Measurements from ENCODE around the gene NBAS.

The NBAS gene

GRCh38 chr2:15599994-15600393 lies 38.9 kb upstream of the NBAS start:
- no peak for DNase-seq (ENCODE audit: low read depth, low spot score)
- ChIA-PET POLR2A (no interaction called here), CTCF (interaction anchor here (1.0 to 1.7 kb wide), 2 partner anchors 10 to 54 kb away, joined by 3 to 4 read pairs; no protein-coding TSS in a partner anchor)
- no peak for TF ChIP-seq CTCF (IDR thresholded peaks at IDR 0.05; ENCODE audit: insufficient read depth, low read length, missing control alignments)
- no peak overlapping the region for H3K4me3 ChIP-seq (ENCODE audit: low read depth, low read length)

GRCh38 chr2:15596968-15597367 lies 35.8 kb upstream of the NBAS start:
- no peak for DNase-seq (ENCODE audit: low read depth, low spot score)
- ChIA-PET POLR2A (no interaction called here), CTCF (no interaction called here)
- no peak for TF ChIP-seq CTCF (IDR thresholded peaks at IDR 0.05; ENCODE audit: insufficient read depth, low read length, missing control alignments)
- no peak overlapping the region for H3K4me3 ChIP-seq (ENCODE audit: low read depth, low read length)

- POLR2A ChIA-PET = no interaction called here
- H3K4me3 ChIP-seq (ENCODE audit: low read depth, low read length) = no peak overlapping the region
- no peak for DNase-seq (ENCODE audit: low read depth, low spot score)
- no peak for TF ChIP-seq CTCF (IDR thresholded peaks at IDR 0.05; ENCODE audit: insufficient read depth, low read length, missing control alignments)
- CTCF ChIA-PET = no interaction called here
Measured at GRCh38 chr2:15596350-15596749, 35.2 kb upstream of the NBAS start.

GRCh38 chr2:15595936-15596335 lies 34.8 kb upstream of the NBAS start:
- TF ChIP-seq CTCF (IDR thresholded peaks at IDR 0.05; ENCODE audit: insufficient read depth, low read length, missing control alignments) = no peak
- H3K4me3 ChIP-seq (ENCODE audit: low read depth, low read length) = no peak overlapping the region
- ChIA-PET CTCF (no interaction called here), POLR2A (no interaction called here)
- no peak for DNase-seq (ENCODE audit: low read depth, low spot score)

GRCh38 chr2:15595342-15595905 lies 34.3 kb upstream of the NBAS start:
- TF ChIP-seq CTCF (IDR thresholded peaks at IDR 0.05; ENCODE audit: insufficient read depth, low read length, missing control alignments) = no peak
- CTCF ChIA-PET = interaction anchor here (1.7 kb wide), 1 partner anchor 19 kb away, joined by 7 read pairs; no protein-coding TSS in a partner anchor
- POLR2A ChIA-PET = no interaction called here
- DNase-seq (ENCODE audit: low read depth, low spot score) = no peak
- H3K4me3 ChIP-seq (ENCODE audit: low read depth, low read length) = no peak overlapping the region

- no peak for TF ChIP-seq CTCF (IDR thresholded peaks at IDR 0.05; ENCODE audit: insufficient read depth, low read length, missing control alignments)
- no peak for DNase-seq (ENCODE audit: low read depth, low spot score)
- CTCF ChIA-PET = interaction anchor here (1.7 kb wide), 1 partner anchor 18 kb away, joined by 7 read pairs; no protein-coding TSS in a partner anchor
- H3K4me3 ChIP-seq (ENCODE audit: low read depth, low read length) = no peak overlapping the region
- POLR2A ChIA-PET = no interaction called here
Measured at GRCh38 chr2:15594291-15595256, 33.4 kb upstream of the NBAS start.

All from AG04449 (cell line).